K562 (cell line): ENCODE data around the gene BSPRY. TPM values are rescaled to one million over a fixed set of nuclear protein-coding genes. Genes with fewer than 3 reads are reported as not detected.

Source experiments
- ADNP ChIP-seq: fragments of 200-800 bp; sonication (Bioruptor generic); IDR thresholded peaks from 2 replicates; pipeline ENCODE4 v1.6.1; 2016; ENCODE audit warnings: missing genetic modification characterization, missing compliant biosample characterization
- ARNT ChIP-seq, 2 experiments: fragments of 450-650 bp; IDR thresholded peaks; 2 replicates each; pipeline ENCODE4 v1.6.1; 2016; ENCODE audit warnings: mild to moderate bottlenecking in 1 of 2
- CCNT2 ChIP-seq: IDR thresholded peaks from 2 replicates; pipeline ENCODE4 v1.6.1; 2011; ENCODE audit warnings: borderline replicate concordance, low read depth, mild to moderate bottlenecking, moderate library complexity, mixed read lengths, low read length; ENCODE audit not compliant: insufficient read length; ENCODE audit errors: extremely low read depth
- EWSR1 ChIP-seq: fragments of 450-650 bp; IDR thresholded peaks from 2 replicates; pipeline ENCODE4 v1.6.1; 2018; ENCODE audit warnings: borderline replicate concordance, mild to moderate bottlenecking, low read depth, moderate library complexity; ENCODE audit not compliant: partially characterized antibody
- FOS ChIP-seq: IDR thresholded peaks from 3 replicates; pipeline ENCODE4 v1.6.1; 2011; ENCODE audit not compliant: insufficient read length; ENCODE audit errors: extremely low read depth
- GTF2A2 ChIP-seq: IDR thresholded peaks from 2 replicates; pipeline ENCODE4 v1.6.1; 2016; ENCODE audit warnings: mild to moderate bottlenecking, missing genetic modification characterization, missing compliant biosample characterization
- KDM4B ChIP-seq, 2 experiments: fragments of 450-650 bp in 1 of 2; sonication (generic) in 1 of 2; IDR thresholded peaks; 2 replicates each; pipeline ENCODE4 v1.6.1; 2016 to 2017; ENCODE audit warnings: borderline replicate concordance in 2 of 2, antibody characterized with exemption in 1 of 2, low read depth in 1 of 2, mild to moderate bottlenecking in 1 of 2
- MXI1 ChIP-seq: IDR thresholded peaks from 2 replicates; pipeline ENCODE4 v1.6.1; 2011; ENCODE audit warnings: low read depth, mild to moderate bottlenecking, improper control_type of control experiment, low read length
- PTRF ChIP-seq: fragments of 450-650 bp; IDR thresholded peaks from 2 replicates; pipeline ENCODE4 v1.6.1; 2016; ENCODE audit warnings: mild to moderate bottlenecking, missing genetic modification characterization, missing compliant biosample characterization
- TFAM ChIP-seq: fragments of 250-450 bp; sonication (Bioruptor Pico); conservative IDR thresholded peaks from 2 replicates; pipeline ENCODE4 v1.5.0; 2021; ENCODE audit warnings: mild to moderate bottlenecking, moderate library complexity
- XRCC4 ChIP-seq: IDR thresholded peaks from one replicate; pipeline ENCODE4 v1.6.1; 2011; ENCODE audit not compliant: insufficient read depth, insufficient read length; ENCODE audit errors: extremely low read depth
- ZNF124 ChIP-seq: sonication (generic); formaldehyde crosslinking; IDR thresholded peaks from 2 replicates; pipeline ENCODE4 v1.8.1; 2022; ENCODE audit warnings: missing genetic modification reagents
- ZNF143 ChIP-seq: sonication (generic); formaldehyde crosslinking; IDR thresholded peaks from 2 replicates; pipeline ENCODE4 v1.9.0; 2022; ENCODE audit warnings: mild to moderate bottlenecking, missing genetic modification reagents
- ZNF551 ChIP-seq: fragments of 250-450 bp; sonication (Bioruptor Pico); IDR thresholded peaks from 2 replicates; pipeline ENCODE4 v1.5.0; 2021; ENCODE audit warnings: mild to moderate bottlenecking, moderate library complexity
- ZNF589 ChIP-seq: fragments of 200-800 bp; sonication (Bioruptor generic); IDR thresholded peaks from 2 replicates; pipeline ENCODE4 v1.6.1; 2016; ENCODE audit warnings: low read depth, missing genetic modification characterization, missing compliant biosample characterization
- polyA plus RNA-seq, 8 experiments: library from polyadenylated mRNA; depleted of rRNA in 4 of 8; stranded (reverse) in 5 of 8; unstranded in 3 of 8; fragments of >200 nt; fragmentation: Nextera tagmentation in 2 of 8; fragmentation: Illumina TruSeq in 1 of 8; extraction: Ambion mirVana in 2 of 8; extraction: Trizol in 1 of 8; gene quantifications; 2 replicates each; pipeline versions ENCODE4 v1.2.1 to v1.2.3, GENCODE V29; 2011 to 2014; ENCODE audit warnings: inconsistent platforms in 1 of 8, missing spikeins in 1 of 8
- total RNA-seq, 7 experiments: library from RNA; depleted of rRNA in 6 of 7; stranded (reverse); fragments of >200 nt in 6 of 7; fragmentation: Illumina TruSeq in 2 of 7; extraction: Trizol in 2 of 7; gene quantifications; 2 replicates each; pipeline versions ENCODE4 v1.2.1 to v1.2.3, GENCODE V29; 2011 to 2021; ENCODE audit warnings: low replicate concordance in 1 of 7
- TF ChIP-seq, protein P1 (sequence below): fragments of 250-450 bp; sonication (Bioruptor Pico); IDR thresholded peaks from 2 replicates; pipeline ENCODE4 v1.8.0; 2021; ENCODE audit warnings: borderline replicate concordance, mild to moderate bottlenecking, moderate library complexity; ENCODE audit not compliant: poor library complexity, severe bottlenecking
- TF ChIP-seq, protein P2 (sequence below): fragments of 450-650 bp; IDR thresholded peaks from 2 replicates; pipeline ENCODE4 v1.6.1; 2016; ENCODE audit warnings: low read depth
- TF ChIP-seq, protein P3 (sequence below): sonication (generic); formaldehyde crosslinking; IDR thresholded peaks from 2 replicates; pipeline ENCODE4 v1.8.1; 2023; ENCODE audit warnings: mild to moderate bottlenecking, missing genetic modification reagents

Gene BSPRY
- total and polyA plus RNA-seq, 9 of the 15 experiments (the other 6 are each of a cell fraction or from before 2014, with no cell fraction given) = 0.07 to 0.67 (median 0.18) TPM

DNA sequence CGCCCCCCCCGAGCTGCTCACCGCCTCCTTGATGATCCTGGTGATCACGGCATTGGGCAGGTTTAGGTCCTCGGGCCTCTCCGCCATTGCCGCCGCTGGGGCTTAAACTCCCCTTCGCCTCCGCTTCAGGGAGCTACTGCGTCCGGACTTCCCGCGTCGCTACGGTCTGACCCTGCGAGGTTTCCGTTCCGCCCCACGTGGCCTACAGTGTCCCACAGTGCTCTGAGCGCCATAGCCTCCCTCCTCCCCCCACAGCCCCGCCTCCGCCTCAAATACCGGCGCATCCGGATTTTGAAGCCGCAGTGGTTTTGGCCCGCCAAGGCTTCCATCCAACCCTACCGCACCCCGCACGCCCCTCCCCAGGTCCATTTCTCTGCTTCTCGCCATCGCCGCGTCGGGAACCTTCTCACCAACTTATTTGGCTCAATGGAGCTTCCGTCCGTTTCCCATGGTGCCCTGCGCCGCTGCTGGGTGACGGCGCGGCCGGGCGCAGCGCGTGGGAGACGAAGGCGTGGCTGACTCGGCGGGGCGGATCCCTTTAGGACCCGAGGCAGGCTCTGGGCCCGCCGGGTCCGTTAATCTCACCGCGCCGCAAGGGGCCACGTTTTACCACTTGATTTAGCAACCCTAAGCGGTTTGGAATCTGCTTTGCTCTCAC lies 61.0 kb downstream of the BSPRY start, which contains the start of the genes C9orf43 and POLE3 (continued):
- no peak for TF ChIP-seq EWSR1
- no peak for TF ChIP-seq PTRF
- TF ChIP-seq KDM4B (IDR thresholded peaks at IDR 0.05; ENCODE audit: borderline replicate concordance in 2 of 2, low read depth in 1 of 2) = peak in 1 of 2 experiments; percentile 84; a peak in 1 of 4 replicates
- TF ChIP-seq FOS = no peak
- no peak for TF ChIP-seq ZNF124
- TF ChIP-seq ADNP (tag) = no peak
- TF ChIP-seq GTF2A2 = no peak
- peak; percentile 93 for TF ChIP-seq ZNF143 (CRISPR knock-in tag)
- TF ChIP-seq, protein P1, sequence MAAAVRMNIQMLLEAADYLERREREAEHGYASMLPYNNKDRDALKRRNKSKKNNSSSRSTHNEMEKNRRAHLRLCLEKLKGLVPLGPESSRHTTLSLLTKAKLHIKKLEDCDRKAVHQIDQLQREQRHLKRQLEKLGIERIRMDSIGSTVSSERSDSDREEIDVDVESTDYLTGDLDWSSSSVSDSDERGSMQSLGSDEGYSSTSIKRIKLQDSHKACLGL = peak; percentile 69
- TF ChIP-seq CCNT2 = peak; percentile 82
- TF ChIP-seq, protein P2, sequence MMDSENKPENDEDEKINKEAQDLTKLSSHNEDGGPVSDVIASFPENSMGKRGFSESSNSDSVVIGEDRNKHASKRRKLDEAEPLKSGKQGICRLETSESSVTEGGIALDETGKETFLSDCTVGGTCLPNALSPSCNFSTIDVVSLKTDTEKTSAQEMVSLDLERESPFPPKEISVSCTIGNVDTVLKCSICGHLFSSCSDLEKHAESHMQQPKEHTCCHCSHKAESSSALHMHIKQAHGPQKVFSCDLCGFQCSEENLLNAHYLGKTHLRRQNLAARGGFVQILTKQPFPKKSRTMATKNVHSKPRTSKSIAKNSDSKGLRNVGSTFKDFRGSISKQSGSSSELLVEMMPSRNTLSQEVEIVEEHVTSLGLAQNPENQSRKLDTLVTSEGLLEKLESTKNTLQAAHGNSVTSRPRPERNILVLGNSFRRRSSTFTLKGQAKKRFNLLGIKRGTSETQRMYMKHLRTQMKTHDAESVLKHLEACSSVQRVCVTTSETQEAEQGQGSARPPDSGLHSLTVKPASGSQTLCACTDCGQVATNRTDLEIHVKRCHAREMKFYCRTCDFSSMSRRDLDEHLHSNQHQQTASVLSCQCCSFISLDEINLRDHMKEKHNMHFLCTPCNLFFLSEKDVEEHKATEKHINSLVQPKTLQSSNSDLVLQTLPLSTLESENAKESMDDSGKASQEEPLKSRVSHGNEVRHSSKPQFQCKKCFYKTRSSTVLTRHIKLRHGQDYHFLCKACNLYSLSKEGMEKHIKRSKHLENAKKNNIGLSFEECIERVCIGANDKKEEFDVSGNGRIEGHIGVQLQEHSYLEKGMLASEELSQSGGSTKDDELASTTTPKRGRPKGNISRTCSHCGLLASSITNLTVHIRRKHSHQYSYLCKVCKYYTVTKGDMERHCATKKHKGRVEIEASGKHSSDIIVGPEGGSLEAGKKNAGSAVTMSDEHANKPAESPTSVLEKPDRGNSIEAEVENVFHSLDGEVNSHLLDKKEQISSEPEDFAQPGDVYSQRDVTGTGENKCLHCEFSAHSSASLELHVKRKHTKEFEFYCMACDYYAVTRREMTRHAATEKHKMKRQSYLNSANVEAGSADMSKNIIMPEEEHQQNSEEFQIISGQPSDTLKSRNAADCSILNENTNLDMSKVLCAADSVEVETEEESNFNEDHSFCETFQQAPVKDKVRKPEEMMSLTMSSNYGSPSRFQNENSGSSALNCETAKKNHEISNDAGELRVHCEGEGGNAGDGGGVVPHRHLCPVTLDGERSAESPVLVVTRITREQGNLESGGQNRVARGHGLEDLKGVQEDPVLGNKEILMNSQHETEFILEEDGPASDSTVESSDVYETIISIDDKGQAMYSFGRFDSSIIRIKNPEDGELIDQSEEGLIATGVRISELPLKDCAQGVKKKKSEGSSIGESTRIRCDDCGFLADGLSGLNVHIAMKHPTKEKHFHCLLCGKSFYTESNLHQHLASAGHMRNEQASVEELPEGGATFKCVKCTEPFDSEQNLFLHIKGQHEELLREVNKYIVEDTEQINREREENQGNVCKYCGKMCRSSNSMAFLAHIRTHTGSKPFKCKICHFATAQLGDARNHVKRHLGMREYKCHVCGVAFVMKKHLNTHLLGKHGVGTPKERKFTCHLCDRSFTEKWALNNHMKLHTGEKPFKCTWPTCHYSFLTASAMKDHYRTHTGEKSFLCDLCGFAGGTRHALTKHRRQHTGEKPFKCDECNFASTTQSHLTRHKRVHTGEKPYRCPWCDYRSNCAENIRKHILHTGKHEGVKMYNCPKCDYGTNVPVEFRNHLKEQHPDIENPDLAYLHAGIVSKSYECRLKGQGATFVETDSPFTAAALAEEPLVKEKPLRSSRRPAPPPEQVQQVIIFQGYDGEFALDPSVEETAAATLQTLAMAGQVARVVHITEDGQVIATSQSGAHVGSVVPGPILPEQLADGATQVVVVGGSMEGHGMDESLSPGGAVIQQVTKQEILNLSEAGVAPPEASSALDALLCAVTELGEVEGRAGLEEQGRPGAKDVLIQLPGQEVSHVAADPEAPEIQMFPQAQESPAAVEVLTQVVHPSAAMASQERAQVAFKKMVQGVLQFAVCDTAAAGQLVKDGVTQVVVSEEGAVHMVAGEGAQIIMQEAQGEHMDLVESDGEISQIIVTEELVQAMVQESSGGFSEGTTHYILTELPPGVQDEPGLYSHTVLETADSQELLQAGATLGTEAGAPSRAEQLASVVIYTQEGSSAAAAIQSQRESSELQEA = peak; percentile 100
- TF ChIP-seq ZNF551 (CRISPR knock-in tag) = no peak
- no peak for TF ChIP-seq XRCC4
- TF ChIP-seq ARNT (IDR thresholded peaks at IDR 0.05) = peak; percentile 31 to 97; a peak in 3 of 4 replicates
- TF ChIP-seq ZNF589 = no peak
- peak; percentile 37; the same call in 1 of the 2 replicates for TF ChIP-seq MXI1
- TF ChIP-seq, protein P3, sequence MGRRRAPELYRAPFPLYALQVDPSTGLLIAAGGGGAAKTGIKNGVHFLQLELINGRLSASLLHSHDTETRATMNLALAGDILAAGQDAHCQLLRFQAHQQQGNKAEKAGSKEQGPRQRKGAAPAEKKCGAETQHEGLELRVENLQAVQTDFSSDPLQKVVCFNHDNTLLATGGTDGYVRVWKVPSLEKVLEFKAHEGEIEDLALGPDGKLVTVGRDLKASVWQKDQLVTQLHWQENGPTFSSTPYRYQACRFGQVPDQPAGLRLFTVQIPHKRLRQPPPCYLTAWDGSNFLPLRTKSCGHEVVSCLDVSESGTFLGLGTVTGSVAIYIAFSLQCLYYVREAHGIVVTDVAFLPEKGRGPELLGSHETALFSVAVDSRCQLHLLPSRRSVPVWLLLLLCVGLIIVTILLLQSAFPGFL (CRISPR knock-in tag) = no peak
- no peak for TF ChIP-seq TFAM (CRISPR knock-in tag)
